ENCODE results near the gene HNRNPAB.
"Not testable (repeated sequence)": the region's sequence is repeated elsewhere in the genome, so short reads cannot be mapped to it uniquely, and the experiment has no call there.

HNRNPAB gene

DNA sequence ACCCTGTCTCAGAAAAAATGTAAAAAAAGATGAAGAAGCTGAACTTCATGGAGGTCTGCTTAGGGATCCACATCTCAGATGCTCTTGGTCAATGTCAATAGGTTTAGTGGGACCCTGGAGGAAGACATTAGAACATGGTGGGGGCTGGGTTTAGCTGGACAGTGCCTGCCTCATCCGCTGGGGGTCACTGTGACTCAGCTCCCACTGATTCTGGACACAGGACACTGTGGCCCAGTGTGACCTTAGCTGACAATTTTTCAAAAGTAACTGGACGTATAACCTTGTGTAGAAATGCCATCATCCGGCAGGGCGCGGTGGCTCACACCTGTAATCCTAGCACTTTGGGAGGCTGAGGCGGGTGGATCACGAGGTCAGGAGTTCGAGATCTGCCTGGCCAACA is 7.3 kb upstream of the HNRNPAB start:
- no peak for DNase-seq (ENCODE audit: low read depth in 2 of 2)

DNA sequence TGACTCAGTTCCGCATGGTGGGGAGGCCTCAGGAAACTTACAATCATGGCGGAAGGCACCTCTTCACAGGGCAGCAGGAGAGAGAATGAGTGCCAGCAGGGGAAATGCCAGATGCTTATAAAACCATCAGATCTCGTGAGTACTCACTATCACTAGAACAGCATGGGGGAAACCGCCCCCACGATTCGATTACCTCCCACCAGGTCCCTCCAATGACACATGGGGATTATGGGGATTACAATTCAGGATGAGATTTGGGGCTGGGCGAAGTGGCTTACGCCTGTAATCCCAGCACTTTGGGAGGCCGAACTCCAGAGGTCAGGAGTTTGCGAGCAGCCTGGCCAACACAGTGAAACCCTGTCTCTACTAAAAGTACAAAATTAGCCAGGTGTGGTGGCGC is 6.2 kb upstream of the HNRNPAB start:
- DNase-seq (ENCODE audit: low read depth in 2 of 2) = not testable (repeated sequence)

DNA sequence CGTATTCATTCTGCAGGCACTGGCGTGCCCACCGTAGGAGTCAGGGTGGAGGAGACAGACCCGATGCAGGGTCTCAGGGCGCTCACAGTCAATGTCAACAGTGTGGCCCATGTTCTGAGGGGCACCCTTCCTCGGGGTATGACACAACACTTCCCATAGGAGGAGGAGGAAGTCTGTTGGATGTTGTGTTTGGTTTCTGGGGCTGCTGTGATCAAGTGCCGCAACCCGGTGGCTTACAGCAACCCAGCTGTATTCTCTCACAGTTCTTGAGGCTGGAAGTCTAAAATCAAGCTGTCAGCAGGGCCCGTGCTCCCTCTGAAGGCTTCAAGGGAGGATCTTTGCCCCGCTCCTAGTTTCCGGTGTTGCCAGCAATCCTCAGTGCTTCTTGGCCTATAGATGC is 5.6 kb upstream of the HNRNPAB start:
- DNase-seq (ENCODE audit: low read depth in 2 of 2) = no peak

DNA sequence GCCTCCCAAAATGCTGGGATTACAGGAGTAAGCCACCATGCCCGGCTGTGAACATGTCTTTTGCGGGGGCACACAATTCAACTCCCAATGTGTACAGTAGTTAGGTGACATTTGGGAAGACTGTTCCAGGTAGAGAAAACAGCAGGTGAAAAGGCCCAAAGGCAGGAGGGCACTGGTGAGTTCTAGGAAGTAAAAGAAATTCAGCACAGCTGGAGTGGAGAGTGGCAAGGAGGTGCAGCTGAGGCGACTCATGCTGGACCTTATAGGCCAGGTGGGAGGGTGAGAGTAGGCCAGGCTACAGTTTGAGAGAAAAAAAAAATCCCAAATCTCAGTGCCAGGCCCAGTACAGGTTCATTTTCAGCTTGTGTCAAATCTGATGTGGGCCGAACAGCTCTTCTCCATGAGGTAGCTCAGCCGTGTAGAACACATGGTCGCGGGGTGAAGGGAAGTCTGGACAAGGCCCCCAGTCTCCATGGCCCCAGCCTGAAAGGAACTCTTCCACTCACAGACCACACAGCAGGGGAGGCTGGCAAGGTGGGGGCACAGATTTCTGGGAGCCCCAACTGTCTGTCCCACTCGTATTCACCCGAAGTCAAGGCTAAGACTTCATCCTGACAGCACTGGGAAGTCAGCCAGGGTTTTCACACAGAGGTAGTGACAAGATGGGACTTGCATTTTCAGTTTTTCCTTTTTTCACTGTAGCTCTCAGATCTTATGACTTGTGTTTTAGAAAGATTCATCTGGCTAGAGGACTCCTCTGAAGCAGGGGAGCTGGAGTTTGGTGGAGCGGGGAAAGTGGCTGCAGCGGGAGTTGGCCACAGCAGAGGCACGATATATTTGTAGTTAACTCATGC is 4.5 kb upstream of the HNRNPAB start:
- no peak for DNase-seq (ENCODE audit: low read depth in 2 of 2)

DNA sequence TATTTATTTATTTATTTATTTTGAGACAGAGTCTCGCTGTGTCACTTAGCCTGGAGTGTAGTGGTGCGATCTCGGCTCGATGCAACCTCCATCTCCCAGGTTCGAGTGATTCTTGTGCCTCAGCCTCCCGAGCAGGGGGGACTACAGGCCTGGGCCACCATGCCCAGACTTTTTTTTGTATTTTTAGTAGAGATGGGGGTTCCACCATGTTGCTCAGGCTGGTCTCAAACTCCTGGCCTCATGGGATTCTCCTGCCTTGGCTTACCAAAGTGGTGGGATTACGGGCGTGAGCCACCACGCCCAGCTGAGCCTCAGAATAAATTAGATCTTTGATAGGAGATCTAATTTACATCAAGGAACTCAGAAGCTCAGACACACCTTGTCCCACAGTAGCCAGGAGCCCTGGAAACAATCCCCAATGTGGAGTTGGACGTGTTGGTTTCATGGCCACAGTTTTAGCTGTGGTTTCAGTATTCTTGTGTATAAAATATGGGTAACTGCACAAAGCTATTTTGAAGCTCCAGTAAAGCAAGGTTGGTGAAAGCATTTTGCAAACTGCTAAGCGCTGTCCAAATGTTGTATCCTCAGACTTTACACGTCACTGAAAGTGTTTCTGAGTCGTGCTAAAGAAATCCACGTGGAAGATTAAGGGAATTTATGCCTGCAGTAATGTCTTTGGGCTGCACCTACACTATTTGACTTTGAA is 3.0 kb upstream of the HNRNPAB start:
- no peak for DNase-seq (ENCODE audit: low read depth in 2 of 2)

DNA sequence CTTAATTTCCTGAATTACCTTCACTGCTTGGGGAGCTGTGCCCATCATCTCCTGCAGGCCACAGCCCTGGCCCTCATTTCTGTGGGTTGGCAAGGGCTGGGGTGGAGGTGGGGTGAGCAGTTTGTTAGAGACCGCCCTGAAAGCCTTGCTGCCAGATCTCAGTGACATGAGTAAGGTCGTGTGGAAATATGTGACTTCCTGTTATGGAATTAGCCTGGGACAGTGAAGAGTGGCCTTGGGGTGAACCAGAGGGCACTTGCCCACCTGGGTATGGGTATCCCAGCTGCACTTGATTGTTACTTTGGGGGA is 2.5 kb upstream of the HNRNPAB start:
- no peak for DNase-seq (ENCODE audit: low read depth in 2 of 2)

DNA sequence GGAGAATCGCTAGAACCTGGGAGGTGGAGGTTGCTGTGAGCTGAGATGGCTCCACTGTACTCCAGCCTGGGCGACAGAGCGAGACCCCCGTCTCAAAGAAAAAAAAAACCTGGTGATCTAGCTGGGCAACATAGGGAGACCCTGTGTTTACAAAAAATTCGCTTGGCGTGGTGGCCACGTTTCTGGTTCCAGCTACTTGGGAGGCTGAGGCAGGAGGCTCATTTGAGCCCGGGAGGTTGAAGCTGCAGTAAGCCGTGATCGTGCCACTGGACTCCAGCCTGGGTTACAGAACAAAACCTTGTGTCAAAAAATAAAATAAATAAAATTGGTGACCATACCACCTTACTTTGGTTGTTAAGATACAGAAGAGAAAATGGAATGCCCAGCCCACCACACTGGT is 1.8 kb upstream of the HNRNPAB start:
- DNase-seq (ENCODE audit: low read depth in 2 of 2) = no peak

DNA sequence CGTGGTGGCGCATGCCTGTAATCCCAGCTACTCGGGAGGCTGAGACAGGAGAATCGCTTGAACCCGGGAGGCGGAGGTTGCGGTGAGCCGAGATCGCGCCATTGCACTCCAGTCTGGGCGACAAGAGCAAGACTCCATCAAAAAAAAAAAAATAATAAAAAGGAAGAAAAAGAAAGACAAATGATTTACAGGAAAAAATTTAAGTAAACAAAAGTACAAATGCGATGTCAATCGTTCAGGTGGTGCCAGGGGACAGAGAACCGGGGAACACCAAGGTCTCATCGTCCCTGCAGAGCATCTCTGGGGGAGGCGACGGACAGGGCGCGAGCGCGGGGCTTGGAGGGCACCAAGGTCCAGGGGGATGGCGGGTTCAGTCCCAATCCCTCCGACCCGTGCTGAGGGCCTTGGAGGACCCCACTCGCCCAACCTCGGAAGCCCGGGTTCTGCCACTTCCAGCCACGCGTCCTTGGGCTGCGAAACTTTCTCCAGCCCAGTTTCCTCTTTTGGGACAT is 607 bp upstream of the HNRNPAB start:
- DNase-seq (ENCODE audit: low read depth in 2 of 2) = no peak

DNA sequence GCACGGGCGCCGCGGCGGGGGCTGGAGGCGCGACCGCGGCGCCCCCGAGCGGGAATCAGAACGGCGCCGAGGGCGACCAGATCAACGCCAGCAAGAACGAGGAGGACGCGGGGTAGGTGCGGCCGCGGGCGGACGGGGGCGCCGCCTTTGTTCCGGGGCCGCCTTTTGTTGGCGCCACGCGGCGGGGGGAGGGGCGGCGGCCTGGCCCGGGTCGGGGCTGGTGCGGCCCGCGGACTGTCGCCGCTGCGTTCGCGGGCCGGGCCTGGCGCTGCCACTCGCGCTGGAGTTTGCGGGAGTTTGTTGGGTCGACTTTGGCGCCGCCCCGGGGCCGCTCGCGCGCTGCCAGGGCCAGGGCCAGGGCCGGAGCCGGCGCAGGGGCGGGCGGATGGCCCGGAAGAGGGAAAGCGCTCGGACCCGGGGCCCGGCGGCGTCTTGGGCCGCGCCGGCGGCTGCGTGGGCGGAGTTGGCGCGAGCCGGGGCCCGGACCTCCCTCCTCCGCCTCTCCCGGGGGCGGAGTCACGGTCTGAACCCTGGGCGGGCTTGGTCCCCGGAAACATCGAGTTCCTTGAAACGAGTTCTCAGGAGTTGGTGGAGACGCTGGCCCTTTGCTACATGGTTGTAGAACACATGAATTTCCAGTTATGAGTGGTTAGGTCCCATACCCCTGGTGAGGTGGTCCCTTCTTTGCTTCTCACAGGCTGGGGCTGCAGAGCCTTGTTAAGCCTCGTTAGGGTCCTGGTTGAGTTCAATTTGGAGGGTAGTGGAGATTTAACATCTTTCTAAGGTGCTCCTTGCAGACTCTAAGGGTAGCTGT is 809 bp downstream of the HNRNPAB start:
- DNase-seq (ENCODE audit: low read depth in 2 of 2) = peak; percentile 27 to 31

DNA sequence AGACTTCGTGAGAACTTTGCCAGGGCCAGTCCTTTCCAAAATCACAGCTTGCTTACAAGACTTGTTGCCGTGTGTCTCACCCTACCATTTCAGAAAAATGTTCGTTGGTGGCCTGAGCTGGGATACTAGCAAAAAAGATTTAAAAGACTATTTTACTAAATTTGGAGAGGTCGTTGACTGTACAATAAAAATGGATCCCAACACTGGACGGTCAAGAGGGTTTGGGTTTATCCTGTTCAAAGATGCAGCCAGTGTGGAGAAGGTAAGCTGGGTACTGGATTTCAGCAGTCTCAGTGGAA is 1.4 kb downstream of the HNRNPAB start:
- DNase-seq (ENCODE audit: low read depth in 2 of 2) = no peak

DNA sequence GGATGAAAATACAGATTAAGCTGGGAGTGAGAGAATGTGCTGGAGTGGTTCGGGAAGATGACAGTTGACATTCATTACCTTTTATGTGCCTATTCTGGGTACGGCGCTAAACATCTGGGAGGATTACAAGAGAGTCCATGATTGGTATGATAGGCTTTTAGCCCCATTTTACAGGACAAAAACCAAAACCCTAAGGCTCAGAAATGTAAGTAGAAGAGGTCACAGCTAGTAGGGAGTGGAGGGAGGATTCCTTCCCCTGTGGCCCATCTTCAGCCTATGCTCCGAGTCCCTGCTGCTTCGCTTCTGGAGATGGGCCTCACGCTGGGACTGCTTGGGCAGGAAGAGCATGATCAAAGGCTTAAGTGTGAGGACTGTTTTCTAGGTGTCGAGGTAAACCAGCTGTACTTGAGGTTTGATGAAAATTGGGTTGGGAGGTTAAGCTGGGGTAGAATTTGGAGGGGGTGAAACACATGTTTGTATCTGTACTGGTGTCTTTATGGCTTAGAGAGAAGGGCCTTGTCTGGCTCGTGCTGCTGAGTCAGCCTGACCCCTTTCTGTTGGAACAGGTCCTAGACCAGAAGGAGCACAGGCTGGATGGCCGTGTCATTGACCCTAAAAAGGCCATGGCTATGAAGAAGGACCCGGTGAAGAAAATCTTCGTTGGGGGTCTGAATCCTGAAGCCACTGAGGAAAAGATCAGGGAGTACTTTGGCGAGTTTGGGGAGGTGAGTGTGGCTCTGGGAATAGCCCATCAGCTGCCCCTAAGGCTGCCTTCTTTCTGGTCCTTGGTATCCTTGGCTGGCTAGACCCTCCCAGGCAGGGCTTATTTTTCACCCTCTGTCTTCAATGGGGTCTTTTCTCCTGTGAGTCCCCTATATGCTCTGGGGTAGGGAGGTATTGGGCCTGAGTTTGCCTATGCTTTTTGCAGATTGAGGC is 2.1 kb downstream of the HNRNPAB start:
- DNase-seq (ENCODE audit: low read depth in 2 of 2) = no peak

DNA sequence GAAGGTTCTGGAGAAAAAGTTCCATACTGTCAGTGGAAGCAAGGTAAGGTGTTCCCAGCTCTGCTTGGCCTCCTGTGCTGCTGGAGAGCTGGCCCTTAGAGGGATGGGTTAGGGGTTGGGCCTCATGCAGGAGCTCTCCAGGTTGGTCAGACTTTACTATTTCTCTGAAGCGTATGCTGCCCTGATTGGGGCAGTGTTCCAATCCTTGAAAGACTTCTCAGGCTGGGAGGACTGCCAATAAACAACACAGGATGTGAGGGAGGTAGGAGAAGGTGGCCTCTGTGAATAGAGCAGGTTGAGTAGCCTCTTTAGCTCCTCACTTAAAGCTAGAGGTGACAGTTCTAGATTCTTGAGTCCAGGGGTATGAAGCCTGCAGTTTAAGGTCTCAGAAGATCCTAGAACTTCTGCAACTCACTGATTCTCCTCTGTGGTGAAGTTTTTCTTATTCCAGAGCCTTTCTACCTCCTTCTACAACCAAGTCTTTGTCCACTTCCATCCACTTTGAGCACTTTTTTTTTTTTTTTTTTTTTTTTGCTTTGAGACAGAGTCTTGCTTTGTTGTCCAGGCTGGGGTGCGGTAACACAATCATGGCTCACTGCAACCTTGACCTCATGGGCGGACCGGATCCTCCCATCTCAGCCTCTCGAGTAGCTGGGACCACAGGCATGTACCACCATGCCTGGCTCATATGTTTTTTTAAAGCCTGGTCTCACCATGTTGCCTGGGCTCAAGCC is 3.0 kb downstream of the HNRNPAB start:
- DNase-seq (ENCODE audit: low read depth in 2 of 2) = no peak

DNA sequence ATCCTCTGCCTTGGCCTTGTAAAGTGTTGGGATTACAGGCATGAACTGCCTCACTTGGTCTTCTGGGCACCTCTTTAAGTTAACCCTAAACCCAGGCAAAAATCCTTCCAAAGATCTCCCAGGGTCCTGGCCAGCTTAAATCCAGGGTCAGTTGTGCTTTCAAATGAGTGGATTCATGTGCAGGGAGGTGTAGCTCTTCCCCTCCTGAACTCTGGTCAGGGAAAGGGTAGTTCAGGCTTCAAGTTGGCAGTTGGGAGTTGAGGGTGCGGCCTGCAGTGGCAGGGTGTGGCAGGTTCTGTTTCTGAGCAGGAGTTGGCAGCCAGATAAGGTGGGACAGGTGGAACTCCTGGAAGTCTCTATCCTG is 3.6 kb downstream of the HNRNPAB start:
- DNase-seq (ENCODE audit: low read depth in 2 of 2) = no peak

DNA sequence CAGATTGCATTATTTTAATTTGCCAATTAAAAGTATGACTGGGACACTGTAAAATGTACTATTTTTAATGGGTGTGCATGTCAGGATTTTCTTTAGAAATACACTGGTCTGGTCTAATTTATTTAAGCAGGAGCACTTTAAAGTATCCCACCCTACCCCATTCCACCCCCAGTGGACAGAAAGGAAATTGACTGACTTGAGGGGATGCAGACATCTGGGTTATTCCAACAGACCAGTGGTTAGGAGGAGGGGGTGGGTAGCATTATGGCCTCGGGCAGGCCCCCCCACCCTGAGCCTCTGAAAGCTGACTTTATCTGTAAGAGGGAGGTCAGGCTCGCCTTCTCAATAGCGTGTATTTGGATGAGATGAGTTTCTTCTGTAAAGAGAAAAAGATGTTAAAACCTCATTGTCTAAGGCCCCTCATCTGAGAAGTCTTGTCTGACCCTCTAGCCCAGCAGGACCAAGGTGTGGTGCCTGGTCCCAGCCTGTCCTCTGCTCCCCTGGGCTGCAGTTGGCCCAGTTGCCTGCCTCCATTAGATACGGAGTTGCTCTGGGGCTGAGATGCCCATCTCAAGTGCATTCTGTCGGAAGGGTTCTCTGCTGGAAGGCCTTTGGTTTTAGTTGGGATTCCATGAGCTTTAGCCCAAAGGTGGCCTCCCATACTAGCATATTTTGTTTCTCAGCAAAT is 4.4 kb downstream of the HNRNPAB start:
- no peak for DNase-seq (ENCODE audit: low read depth in 2 of 2)

DNA sequence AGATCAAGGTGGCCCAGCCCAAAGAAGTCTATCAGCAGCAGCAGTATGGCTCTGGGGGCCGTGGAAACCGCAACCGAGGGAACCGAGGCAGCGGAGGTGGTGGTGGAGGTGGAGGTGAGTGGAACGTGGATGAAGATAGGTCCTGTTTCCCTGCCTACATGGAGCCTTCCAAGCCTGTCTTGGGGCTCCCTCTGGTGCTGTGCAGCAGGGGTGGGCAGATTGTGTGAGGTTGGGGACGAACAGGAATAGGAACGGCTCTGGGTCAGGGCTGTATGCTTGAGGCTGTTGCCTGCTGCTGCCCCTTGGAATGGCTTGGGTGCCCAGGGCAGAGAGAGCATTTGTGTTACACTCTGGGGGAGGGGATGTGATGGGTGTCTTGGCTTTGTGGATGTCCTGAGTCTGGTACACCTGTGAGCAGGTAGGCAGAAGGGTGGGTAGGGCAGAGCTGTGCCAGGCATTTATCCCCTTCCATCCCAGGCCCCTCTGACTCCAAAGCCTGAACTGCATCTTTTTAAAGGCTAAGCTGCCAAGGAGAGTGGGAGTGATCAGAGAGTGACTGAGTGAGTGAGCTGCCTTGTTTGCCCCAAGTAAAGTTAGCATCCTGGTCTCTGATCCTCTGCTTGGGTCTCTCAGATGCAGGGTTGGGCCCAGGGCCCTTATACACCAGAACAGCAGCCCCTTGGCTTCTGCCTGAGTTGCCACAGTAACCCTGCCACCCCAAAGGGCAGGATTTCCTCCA is 5.2 kb downstream of the HNRNPAB start:
- no peak for DNase-seq (ENCODE audit: low read depth in 2 of 2)

DNA sequence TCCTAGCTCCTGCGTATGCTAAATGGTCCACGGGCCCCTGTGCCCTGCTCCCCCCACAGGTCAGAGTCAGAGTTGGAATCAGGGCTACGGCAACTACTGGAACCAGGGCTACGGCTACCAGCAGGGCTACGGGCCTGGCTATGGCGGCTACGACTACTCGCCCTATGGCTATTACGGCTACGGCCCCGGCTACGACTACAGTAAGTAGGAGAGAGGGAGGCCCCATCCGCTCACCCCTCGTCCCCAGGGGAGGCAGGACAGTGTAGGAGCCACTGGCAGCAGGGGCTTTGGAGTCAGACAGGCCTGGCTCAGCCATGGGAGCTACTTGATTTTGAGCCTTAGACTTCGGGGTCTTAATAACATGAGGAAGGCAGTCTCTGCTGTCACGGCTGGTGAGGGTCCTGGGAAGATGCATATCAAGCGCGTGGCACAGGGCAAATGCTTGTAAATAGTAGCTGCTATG is 5.8 kb downstream of the HNRNPAB start:
- no peak for DNase-seq (ENCODE audit: low read depth in 2 of 2)

DNA sequence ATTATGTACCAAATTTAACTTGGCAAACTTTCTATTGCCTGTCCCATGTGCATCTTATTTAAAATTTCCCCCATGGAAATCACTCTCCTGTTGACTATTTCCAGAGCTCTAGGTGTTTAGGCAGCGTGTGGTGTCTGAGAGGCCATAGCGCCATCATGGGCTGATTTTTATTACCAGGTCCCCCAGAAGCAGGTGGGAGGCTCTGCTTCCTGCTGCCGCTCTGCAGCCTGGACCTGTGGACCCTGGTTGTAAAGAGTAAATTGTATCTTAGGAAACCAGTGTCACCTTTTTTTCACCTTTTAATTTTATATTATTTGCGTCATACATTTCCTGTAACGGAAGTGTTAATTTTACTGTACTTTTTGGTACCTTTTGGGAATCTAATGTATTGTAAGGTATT is 6.4 kb downstream of the HNRNPAB start:
- DNase-seq (ENCODE audit: low read depth in 2 of 2) = no peak

DNA sequence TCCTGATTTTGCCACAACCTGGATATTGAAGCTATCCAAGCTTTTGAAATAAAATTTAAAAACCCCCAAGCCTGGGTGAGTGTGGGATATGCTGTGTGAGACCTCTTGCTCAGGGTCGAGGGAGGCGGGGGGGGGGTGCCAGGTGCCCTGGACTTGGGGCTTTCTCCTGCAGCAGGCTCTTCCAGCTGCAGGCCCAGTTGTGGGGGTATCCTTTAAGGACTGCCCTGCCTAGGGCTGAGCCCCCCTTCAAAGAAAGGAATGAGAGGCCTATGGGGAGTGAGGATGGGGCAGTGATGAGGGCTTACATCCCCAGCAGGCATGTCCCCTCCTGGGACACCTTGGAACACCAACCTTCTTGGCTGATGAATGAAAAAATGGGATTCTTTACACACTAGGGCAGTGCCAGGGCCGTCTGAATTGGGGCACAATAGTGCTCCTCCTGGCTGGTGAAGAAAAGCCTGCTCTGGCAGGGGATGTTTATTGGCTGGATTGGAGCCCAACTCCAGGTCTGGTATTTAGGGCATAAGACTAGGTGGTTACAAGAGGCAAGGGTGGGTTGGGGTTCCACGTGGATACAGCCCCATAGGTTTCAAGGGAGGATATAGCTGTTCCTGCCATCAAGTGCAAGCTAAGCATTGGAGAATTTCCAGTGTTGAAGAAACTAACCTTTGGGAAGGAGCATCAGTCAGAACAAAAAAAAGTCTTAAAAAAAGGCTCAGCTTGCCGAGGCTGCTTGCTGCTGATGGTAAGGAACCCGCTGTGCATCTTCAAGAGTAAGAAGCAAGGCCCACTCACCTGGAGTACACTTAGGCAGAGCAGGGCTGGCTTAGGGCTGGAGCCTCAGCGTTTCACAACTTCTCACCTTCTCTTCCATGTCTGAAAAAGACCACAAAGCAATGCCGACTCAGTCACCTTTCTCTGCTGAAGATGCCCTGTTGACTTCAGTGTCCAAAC is 7.0 kb downstream of the HNRNPAB start:
- no peak for DNase-seq (ENCODE audit: low read depth in 2 of 2)

Measured in fibroblast of skin of left biceps (primary cell).